ENCODE measurements around the gene HPGDS. TPM values are rescaled to one million over a fixed set of nuclear protein-coding genes. Genes with fewer than 3 reads are reported as not detected.

The HPGDS gene
- total and polyA plus RNA-seq, 2 experiments from 2014 or later = not detected

- no peak for ATAC-seq
- Histone ChIP-seq H3F3A (replicated peaks; ENCODE audit: low read depth) (no peaks in the 10 kb centered on the region), H3K9me2 (ENCODE audit: insufficient read depth) (no peaks in the 10 kb centered on the region), H4K20me1 (replicated peaks; ENCODE audit: insufficient read depth) (no peaks in the 10 kb centered on the region), H3K4me3 (no peak overlapping the region), H2AFZ (no peak overlapping the region), H3K27me3 (ENCODE audit: insufficient read depth) (no peaks in the 10 kb centered on the region), H3K4me2 (no peak overlapping the region), H3K27ac (ENCODE audit: low read depth) (no peak overlapping the region), H3K4me1 (ENCODE audit: insufficient read depth) (no peaks in the 10 kb centered on the region), H3K79me2 (replicated peaks; ENCODE audit: insufficient read depth) (no peaks in the 10 kb centered on the region), H3K36me3 (ENCODE audit: insufficient read depth) (no peaks in the 10 kb centered on the region)
- Mint-ChIP-seq H3K27me3 (ENCODE audit: insufficient read depth, low read depth, poor library complexity) (peaks cover 2% of the 10 kb centered on the region), H3K27ac (no peak overlapping the region), H3K4me1 (peaks cover 4% of the 10 kb centered on the region; the same call in 1 of the 3 replicates), H3K4me3 (no peak overlapping the region), H3K36me3 (ENCODE audit: low read depth) (no peaks in the 10 kb centered on the region), H3K9me3 (no peaks in the 10 kb centered on the region)
- TF ChIP-seq STAT1 (IDR thresholded peaks at IDR 0.05; ENCODE audit: unreplicated experiment) (no peak), CTCF (conservative IDR thresholded peaks at IDR 0.05; ENCODE audit: low read depth in 2 of 2) (no peak), CREB1 (CRISPR knock-in tag; IDR thresholded peaks at IDR 0.05; ENCODE audit: low read depth) (no peak), EZH2phosphoT487 (IDR thresholded peaks at IDR 0.05; ENCODE audit: unreplicated experiment) (no peak), ZNF331 (CRISPR knock-in tag; IDR thresholded peaks at IDR 0.05; ENCODE audit: low read depth) (no peak), ZNF114 (CRISPR knock-in tag; IDR thresholded peaks at IDR 0.05) (no peak), POLR2AphosphoS5 (IDR thresholded peaks at IDR 0.05; ENCODE audit: low read depth) (no peak)
- TF ChIP-seq, protein P1, sequence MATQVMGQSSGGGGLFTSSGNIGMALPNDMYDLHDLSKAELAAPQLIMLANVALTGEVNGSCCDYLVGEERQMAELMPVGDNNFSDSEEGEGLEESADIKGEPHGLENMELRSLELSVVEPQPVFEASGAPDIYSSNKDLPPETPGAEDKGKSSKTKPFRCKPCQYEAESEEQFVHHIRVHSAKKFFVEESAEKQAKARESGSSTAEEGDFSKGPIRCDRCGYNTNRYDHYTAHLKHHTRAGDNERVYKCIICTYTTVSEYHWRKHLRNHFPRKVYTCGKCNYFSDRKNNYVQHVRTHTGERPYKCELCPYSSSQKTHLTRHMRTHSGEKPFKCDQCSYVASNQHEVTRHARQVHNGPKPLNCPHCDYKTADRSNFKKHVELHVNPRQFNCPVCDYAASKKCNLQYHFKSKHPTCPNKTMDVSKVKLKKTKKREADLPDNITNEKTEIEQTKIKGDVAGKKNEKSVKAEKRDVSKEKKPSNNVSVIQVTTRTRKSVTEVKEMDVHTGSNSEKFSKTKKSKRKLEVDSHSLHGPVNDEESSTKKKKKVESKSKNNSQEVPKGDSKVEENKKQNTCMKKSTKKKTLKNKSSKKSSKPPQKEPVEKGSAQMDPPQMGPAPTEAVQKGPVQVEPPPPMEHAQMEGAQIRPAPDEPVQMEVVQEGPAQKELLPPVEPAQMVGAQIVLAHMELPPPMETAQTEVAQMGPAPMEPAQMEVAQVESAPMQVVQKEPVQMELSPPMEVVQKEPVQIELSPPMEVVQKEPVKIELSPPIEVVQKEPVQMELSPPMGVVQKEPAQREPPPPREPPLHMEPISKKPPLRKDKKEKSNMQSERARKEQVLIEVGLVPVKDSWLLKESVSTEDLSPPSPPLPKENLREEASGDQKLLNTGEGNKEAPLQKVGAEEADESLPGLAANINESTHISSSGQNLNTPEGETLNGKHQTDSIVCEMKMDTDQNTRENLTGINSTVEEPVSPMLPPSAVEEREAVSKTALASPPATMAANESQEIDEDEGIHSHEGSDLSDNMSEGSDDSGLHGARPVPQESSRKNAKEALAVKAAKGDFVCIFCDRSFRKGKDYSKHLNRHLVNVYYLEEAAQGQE (IDR thresholded peaks at IDR 0.05; ENCODE audit: unreplicated experiment) = no peak
- no peak for DNase-seq (ENCODE audit: low spot score)
Observed at GRCh38 chr4:94336303-94336702, 6.3 kb downstream of the HPGDS start.

DNA sequence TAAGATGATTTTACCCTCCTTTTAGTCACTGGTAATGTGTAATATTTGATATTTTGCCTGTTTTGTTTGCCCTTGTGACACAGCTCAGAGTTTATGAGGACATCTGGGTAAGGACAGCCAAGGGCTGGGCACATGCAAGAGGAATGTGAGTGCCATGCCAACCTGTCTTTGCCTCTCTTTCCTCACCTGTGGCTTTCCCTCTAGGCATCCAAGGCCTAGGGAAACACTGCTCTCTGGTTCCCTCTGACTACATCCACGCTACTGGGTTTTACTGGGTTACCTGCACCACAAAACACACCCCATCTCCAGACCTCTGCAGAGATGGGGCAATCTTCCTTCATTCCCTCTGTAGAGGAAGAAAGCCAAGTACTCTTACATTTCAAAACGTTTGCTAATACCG is 7.7 kb downstream of the HPGDS start:
- Histone ChIP-seq H3K36me3 (ENCODE audit: insufficient read depth) (no peaks in the 10 kb centered on the region), H2AFZ (no peak overlapping the region), H3K79me2 (replicated peaks; ENCODE audit: insufficient read depth) (no peaks in the 10 kb centered on the region), H4K20me1 (replicated peaks; ENCODE audit: insufficient read depth) (no peaks in the 10 kb centered on the region), H3K4me2 (no peak overlapping the region), H3K9me2 (ENCODE audit: insufficient read depth) (no peaks in the 10 kb centered on the region), H3K27ac (ENCODE audit: low read depth) (no peak overlapping the region), H3F3A (replicated peaks; ENCODE audit: low read depth) (no peaks in the 10 kb centered on the region), H3K4me1 (ENCODE audit: insufficient read depth) (no peaks in the 10 kb centered on the region), H3K27me3 (ENCODE audit: insufficient read depth) (no peaks in the 10 kb centered on the region), H3K4me3 (no peak overlapping the region)
- ATAC-seq (peak; percentile 82), DNase-seq (ENCODE audit: low spot score) (peak; percentile 15)
- TF ChIP-seq EZH2phosphoT487 (IDR thresholded peaks at IDR 0.05; ENCODE audit: unreplicated experiment) (no peak), CTCF (conservative IDR thresholded peaks at IDR 0.05; ENCODE audit: low read depth in 2 of 2) (no peak), CREB1 (CRISPR knock-in tag; IDR thresholded peaks at IDR 0.05; ENCODE audit: low read depth) (no peak), EZH2 (IDR thresholded peaks at IDR 0.05; ENCODE audit: low read depth, unreplicated experiment) (no peak), NANOG (IDR thresholded peaks at IDR 0.05; ENCODE audit: borderline replicate concordance) (no peak), STAT1 (IDR thresholded peaks at IDR 0.05; ENCODE audit: unreplicated experiment) (no peak), JUNB (IDR thresholded peaks at IDR 0.05; ENCODE audit: unreplicated experiment) (no peak), POLR2AphosphoS5 (IDR thresholded peaks at IDR 0.05; ENCODE audit: low read depth) (no peak), ZNF114 (CRISPR knock-in tag; IDR thresholded peaks at IDR 0.05) (no peak)
- Mint-ChIP-seq H3K4me1 (peaks cover 4% of the 10 kb centered on the region; the same call in 1 of the 3 replicates), H3K9me3 (no peaks in the 10 kb centered on the region), H3K27me3 (ENCODE audit: insufficient read depth, low read depth, poor library complexity) (no peaks in the 10 kb centered on the region), H3K36me3 (ENCODE audit: low read depth) (no peaks in the 10 kb centered on the region), H3K4me3 (no peak overlapping the region), H3K27ac (no peak overlapping the region)

Measured in GM23338 (cell line).